Endodermal cell (in vitro differentiated cells): ENCODE data around the gene CPB1. TPM values are rescaled to one million over a fixed set of nuclear protein-coding genes. Genes with fewer than 3 reads are reported as not detected.

Experiments
- DNase-seq: peaks from one replicate; pipeline ENCODE4 v3.0.0-alpha.2; 2017
- H3K27ac ChIP-seq: 2 replicates; pipeline ENCODE4 v1.5.1; 2013; ENCODE audit warnings: mild to moderate bottlenecking, low read depth, low read length, moderate library complexity
- H3K27me3 ChIP-seq: 2 replicates; pipeline ENCODE4 v1.6.1; 2013; ENCODE audit warnings: mild to moderate bottlenecking, low read length, moderate library complexity; ENCODE audit not compliant: insufficient read depth, control insufficient read depth, poor library complexity, severe bottlenecking
- H3K36me3 ChIP-seq: 2 replicates; pipeline ENCODE4 v1.7.0; 2013; ENCODE audit warnings: mild to moderate bottlenecking, low read length, moderate library complexity; ENCODE audit not compliant: control insufficient read depth, insufficient read depth
- H3K4me1 ChIP-seq: one replicate; pipeline ENCODE4 v1.7.0; 2013; ENCODE audit warnings: low read length; ENCODE audit not compliant: control insufficient read depth, insufficient read depth
- H3K4me3 ChIP-seq: 2 replicates; pipeline ENCODE4 v1.5.1; 2013; ENCODE audit warnings: mild to moderate bottlenecking, low read length, moderate library complexity
- H3K9ac ChIP-seq: 2 replicates; pipeline ENCODE4 v1.6.1; 2013; ENCODE audit warnings: mild to moderate bottlenecking, low read length, moderate library complexity; ENCODE audit not compliant: poor library complexity, severe bottlenecking; ENCODE audit errors: extremely low read depth
- H3K9me3 ChIP-seq: 2 replicates; pipeline ENCODE4 v1.6.1; 2013; ENCODE audit warnings: mild to moderate bottlenecking, low read length, moderate library complexity; ENCODE audit not compliant: control insufficient read depth
- H3K27ac Mint-ChIP-seq: 2 replicates; pipeline ENCODE4 v1.8.0; 2020; ENCODE audit warnings: mixed read lengths
- H3K27me3 Mint-ChIP-seq: 2 replicates; pipeline ENCODE4 v1.8.0; 2021; ENCODE audit warnings: mild to moderate bottlenecking, mixed read lengths; ENCODE audit not compliant: insufficient read depth
- H3K36me3 Mint-ChIP-seq: 2 replicates; pipeline ENCODE4 v1.8.0; 2020; ENCODE audit warnings: low read depth, mixed read lengths
- H3K4me1 Mint-ChIP-seq: 2 replicates; pipeline ENCODE4 v1.8.0; 2020; ENCODE audit warnings: mixed read lengths
- H3K4me3 Mint-ChIP-seq: 2 replicates; pipeline ENCODE4 v1.8.0; 2020; ENCODE audit warnings: mild to moderate bottlenecking, moderate library complexity, mixed read lengths
- H3K9me3 Mint-ChIP-seq: 2 replicates; pipeline ENCODE4 v1.8.0; 2020; ENCODE audit warnings: mild to moderate bottlenecking, mixed read lengths
- CTCF ChIP-seq: fragments of 200-600 bp; sonication (generic); conservative IDR thresholded peaks from 2 replicates; pipeline ENCODE4 v1.5.0; 2021; ENCODE audit warnings: antibody characterized with exemption, mild to moderate bottlenecking
- total RNA-seq, 2 donors: library from RNA; stranded (reverse); fragmentation: NEBNext Ultra II Directional in 1 of 2; extraction: Animal tissue kit (Norgen Biotek cat#: 25700) in 1 of 2; gene quantifications; 2 replicates in 1 of 2; 3 replicates in 1 of 2; pipeline ENCODE4 v1.2.1, GENCODE V29; 2021

CPB1 gene
- total RNA-seq, 2 donors from 2014 or later, result 0.51 TPM; not detected in 1

GRCh38 chr3:148878095-148878494, 50.5 kb downstream of the CPB1 start:
- H3K27ac ChIP-seq, result no peak overlapping the region
- no peak for DNase-seq
- no peak overlapping the region for H3K4me3 ChIP-seq
- H3K27ac Mint-ChIP-seq, result no peak overlapping the region
- H3K36me3 ChIP-seq, result no peaks in the 10 kb centered on the region
- no peaks in the 10 kb centered on the region for H3K4me1 Mint-ChIP-seq
- no peaks in the 10 kb centered on the region for H3K9me3 Mint-ChIP-seq
- no peak overlapping the region for H3K4me3 Mint-ChIP-seq
- no peaks in the 10 kb centered on the region for H3K36me3 Mint-ChIP-seq
- no peaks in the 10 kb centered on the region for H3K27me3 ChIP-seq
- H3K27me3 Mint-ChIP-seq, result no peaks in the 10 kb centered on the region
- no peaks in the 10 kb centered on the region for H3K9me3 ChIP-seq
- no peak for TF ChIP-seq CTCF
- no peak overlapping the region for H3K9ac ChIP-seq
- no peaks in the 10 kb centered on the region for H3K4me1 ChIP-seq

- Histone ChIP-seq H3K9ac (no peak overlapping the region), H3K4me3 (no peak overlapping the region), H3K36me3 (no peaks in the 10 kb centered on the region), H3K9me3 (no peaks in the 10 kb centered on the region), H3K4me1 (no peaks in the 10 kb centered on the region), H3K27me3 (no peaks in the 10 kb centered on the region), H3K27ac (no peak overlapping the region)
- Mint-ChIP-seq H3K4me1 (no peaks in the 10 kb centered on the region), H3K4me3 (no peak overlapping the region), H3K9me3 (no peaks in the 10 kb centered on the region), H3K27me3 (no peaks in the 10 kb centered on the region), H3K36me3 (no peaks in the 10 kb centered on the region), H3K27ac (no peak overlapping the region)
- no peak for DNase-seq
- no peak for TF ChIP-seq CTCF
Observed at GRCh38 chr3:148879256-148879655, 51.6 kb downstream of the CPB1 start.

- H3K4me1 ChIP-seq, result no peaks in the 10 kb centered on the region
- Mint-ChIP-seq H3K27ac (no peak overlapping the region), H3K4me3 (no peak overlapping the region), H3K36me3 (no peaks in the 10 kb centered on the region), H3K4me1 (no peaks in the 10 kb centered on the region), H3K9me3 (no peaks in the 10 kb centered on the region), H3K27me3 (no peaks in the 10 kb centered on the region)
- TF ChIP-seq CTCF, result peak; percentile 81
- no peak overlapping the region for H3K9ac ChIP-seq
- H3K27me3 ChIP-seq, result no peaks in the 10 kb centered on the region
- H3K4me3 ChIP-seq, result no peak overlapping the region
- no peaks in the 10 kb centered on the region for H3K9me3 ChIP-seq
- DNase-seq, result peak; percentile 60
- no peaks in the 10 kb centered on the region for H3K36me3 ChIP-seq
- no peak overlapping the region for H3K27ac ChIP-seq
Observed at GRCh38 chr3:148880681-148881080, 53.1 kb downstream of the CPB1 start.
